Sigmoid colon (tissue), 4 donors: ENCODE results near the gene OR1S2.

Experiments
- CTCF ChIP-seq, 4 experiments: fragments of 450-650 bp in 3 of 4; fragments of 200-600 bp in 1 of 4; IDR thresholded peaks; one replicate each; pipeline ENCODE4 v1.5.1; 2016 to 2019; ENCODE audit warnings: antibody characterized with exemption in 4 of 4, mild to moderate bottlenecking in 3 of 4, moderate library complexity in 2 of 4
- POLR2A ChIP-seq, 2 donors: fragments of 450-650 bp; IDR thresholded peaks; one replicate each; pipeline ENCODE4 v1.6.1; 2016; ENCODE audit warnings: antibody characterized with exemption in 2 of 2, mild to moderate bottlenecking in 2 of 2, moderate library complexity in 2 of 2
- POLR2AphosphoS5 ChIP-seq, 4 donors: sonication (generic); formaldehyde crosslinking; IDR thresholded peaks; one replicate each; pipeline ENCODE4 v1.6.1; 2017; ENCODE audit warnings: antibody characterized with exemption in 4 of 4

GRCh38 chr11:58177409-58178054, 26.4 kb downstream of the OR1S2 start:
- TF ChIP-seq CTCF (IDR thresholded peaks at IDR 0.05) (no peak), POLR2A (IDR thresholded peaks at IDR 0.05) (no peak), POLR2AphosphoS5 (IDR thresholded peaks at IDR 0.05) (no peak)
